Activated CD4-positive, alpha-beta T cell treated with anti-CD3 and anti-CD28 coated beads, Interleukin-2, amount 50 U/mL, for 4 hours (primary cell): ENCODE results near the gene ITGB2.

ENCODE experiments used
- DNase-seq, 2 experiments: peaks; one replicate each; pipeline ENCODE4 v3.0.0-alpha.2; 2020

ITGB2 gene

DNA sequence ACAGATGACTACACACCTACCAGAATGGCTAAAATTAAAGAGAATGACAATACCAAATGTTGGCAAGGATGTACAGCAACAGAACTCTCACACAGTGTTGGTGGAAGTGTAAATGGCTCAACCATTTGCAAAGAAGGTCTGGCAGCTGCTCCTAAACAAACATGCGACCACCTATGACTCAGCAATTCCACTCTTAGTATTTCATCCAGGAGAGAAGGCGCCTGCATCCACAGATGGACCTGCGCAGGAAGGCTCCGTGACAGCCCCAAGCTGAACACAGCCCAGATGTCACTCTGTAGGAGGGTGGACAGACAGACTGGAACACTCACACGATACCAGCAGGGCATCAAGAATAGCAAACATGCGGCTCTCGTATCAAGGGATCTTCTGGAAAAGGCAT is 53.9 kb downstream of the ITGB2 start:
- DNase-seq: no peak

DNA sequence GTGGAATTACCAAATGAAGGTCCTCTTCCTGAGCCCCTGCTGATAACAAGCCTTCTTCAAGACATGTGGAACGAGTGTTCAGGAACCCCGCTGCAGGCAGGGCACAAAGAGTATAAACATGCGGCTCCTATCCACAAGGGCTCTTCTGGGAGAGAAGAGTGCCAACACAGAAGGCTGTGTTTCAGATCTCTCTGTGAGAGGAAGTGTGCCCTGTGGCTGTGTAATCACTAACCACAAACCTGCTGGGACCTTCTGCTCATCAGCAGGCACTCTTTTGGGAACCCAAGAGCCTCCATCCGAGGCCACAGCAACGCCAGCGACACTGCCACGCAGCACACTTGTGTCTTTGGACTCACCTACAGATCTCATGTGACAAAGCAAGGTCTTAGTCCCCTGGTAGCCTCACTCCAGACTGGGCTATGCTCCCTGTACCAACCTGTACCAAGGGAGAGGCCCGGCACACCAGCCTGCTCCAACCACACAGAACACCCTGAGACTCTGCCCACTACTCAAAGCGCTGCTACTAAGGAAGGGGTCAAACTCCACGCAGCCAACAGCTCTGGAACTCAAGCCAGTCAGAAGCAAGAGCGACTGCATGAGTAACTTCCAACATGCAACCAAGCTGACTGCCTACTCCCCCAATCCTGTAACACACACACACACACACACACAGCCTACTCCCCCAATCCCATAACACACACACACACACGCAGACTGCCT is 55.0 kb downstream of the ITGB2 start:
- DNase-seq: no peak

- no peak for DNase-seq
These were observed 57.6 kb downstream of the ITGB2 start for GRCh38 chr21:44862869-44863685.

GRCh38 chr21:44858791-44859190 is 61.9 kb downstream of the ITGB2 start:
- DNase-seq: no peak

- no peak for DNase-seq
These were observed 62.4 kb downstream of the ITGB2 start for GRCh38 chr21:44858291-44858690.

DNA sequence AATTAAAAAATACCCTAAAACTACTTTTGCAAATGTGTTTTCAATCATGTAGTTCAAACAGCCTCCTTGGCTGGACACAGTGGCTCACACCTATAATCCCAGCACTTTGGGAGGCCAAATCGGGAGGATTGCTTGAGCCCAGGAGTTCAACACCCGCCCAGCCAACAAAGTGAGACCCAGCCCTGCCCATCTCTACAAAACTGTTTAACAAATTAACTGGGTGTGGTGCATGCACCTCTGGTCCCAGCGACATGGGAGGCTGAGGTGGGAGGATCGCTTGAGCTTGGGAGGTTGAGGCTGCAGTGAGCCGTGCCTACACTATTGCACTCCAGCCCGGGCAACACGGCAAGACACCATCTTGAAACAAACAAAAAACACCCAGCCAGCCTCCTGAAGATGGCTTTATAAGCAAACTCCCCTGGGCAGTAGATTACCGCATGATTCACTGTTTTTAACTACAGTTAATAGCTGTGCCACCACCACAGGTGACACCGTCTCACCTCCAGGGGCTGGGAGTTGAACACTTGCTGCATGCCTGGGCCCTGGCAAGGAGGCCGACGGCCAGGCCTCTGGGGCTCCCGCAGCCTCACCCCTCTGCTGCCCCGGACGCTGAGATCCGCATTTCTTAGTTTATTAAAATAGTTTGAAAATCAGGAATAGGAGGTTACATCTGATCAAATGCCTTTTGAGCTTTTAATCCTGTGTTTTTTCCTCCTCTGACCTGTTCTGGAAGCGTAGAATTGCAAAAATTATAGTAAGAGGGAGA is 63.4 kb downstream of the ITGB2 start:
- DNase-seq: no peak

- no peak for DNase-seq
These were observed 64.6 kb downstream of the ITGB2 start for GRCh38 chr21:44856131-44856530.

GRCh38 chr21:44855572-44855971 is 65.1 kb downstream of the ITGB2 start:
- DNase-seq: no peak

GRCh38 chr21:44854664-44855446 is 65.8 kb downstream of the ITGB2 start:
- no peak for DNase-seq

DNA sequence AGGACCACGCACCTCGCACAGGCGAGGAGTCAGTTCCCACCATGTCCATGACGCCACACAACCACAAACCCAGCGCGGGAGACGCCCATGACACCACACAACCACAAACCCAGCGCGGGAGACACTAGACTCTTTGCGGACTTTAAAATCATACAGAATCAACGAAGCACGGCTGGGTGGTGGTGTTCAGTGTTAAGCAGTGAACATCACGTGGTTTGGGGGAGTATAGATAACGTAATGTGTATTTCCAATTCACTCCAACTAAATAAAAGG is 66.4 kb downstream of the ITGB2 start:
- no peak for DNase-seq

- DNase-seq: no peak
These were observed 66.9 kb downstream of the ITGB2 start for GRCh38 chr21:44853601-44854390.

DNA sequence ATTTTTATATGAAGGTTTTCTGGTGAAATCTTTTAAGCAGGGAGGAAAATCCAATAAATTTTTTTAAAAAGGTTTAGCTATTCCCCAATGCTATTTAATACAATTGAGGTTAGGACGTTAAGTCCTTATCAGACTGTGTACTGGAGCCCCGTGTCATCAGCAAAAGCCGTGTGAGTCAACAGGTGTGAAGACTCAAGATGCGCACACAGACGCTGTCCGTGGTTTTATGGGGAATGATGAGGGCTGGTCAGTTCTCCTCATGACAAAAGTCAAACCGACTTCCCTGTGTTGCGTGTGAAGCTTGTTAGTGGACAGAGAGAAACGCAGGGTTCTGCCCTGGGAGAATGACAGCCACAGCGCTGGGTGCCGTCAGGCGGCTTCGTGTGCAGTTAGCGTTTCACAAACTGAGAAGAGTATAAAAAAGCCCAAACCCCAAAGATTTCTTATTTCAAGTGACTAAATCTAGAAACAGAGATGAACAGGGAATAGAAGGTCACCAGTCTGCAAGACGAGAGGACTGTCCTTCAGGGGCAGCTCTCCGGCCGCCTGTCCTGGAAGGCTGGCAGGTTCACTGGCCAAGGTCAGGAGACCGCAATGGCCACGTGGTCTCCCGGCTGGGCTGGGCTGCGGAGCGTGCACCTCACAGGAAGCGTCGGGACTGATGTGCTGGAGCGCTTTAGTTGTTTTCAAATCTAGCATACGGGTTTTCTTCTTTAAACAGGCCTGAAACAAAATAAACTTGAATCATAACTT is 69.6 kb downstream of the ITGB2 start:
- DNase-seq: no peak

- no peak for DNase-seq
These were observed 70.4 kb downstream of the ITGB2 start for GRCh38 chr21:44850208-44850800.

- no peak for DNase-seq
These were observed 71.0 kb downstream of the ITGB2 start for GRCh38 chr21:44849616-44850130.

GRCh38 chr21:44848821-44849521 is 71.7 kb downstream of the ITGB2 start:
- no peak for DNase-seq

- no peak for DNase-seq
These were observed 73.2 kb downstream of the ITGB2 start for GRCh38 chr21:44847261-44848056.

DNA sequence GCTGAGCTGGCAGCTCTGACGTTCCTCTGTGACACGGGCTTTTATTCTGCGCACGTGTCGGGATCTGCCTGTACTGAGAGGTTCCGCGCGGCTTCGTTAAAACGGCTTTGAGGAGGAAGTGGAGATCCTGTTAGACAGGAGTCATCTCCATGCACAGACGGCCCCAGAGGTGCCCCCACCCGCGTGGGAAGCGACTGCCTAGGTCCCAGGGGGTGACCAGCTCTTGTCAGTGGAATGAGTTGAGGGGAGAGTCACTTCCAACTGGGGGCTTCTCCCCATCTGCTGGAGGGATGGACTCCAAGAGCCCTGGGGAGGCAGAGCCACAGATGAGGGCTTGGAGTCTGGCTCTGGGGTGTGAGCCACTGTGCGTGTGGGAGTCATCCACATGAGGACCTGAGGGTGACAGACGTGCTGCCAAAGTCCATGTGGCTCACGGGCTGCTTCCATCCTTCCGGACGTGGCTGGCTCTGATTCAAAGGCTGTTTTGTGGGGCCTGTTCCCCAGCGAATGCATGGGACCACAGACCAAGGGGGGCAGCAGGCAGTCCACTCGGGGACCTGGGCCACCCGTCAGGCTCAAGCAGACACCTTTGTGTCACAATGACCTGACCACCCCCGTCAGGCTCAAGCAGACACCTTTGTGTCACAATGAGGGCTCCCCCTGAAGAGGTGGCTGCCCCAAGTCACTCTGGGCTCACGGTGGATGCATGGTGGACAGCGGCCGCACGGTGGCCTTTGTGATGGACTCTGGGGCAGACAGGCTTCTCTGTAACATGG is 74.0 kb downstream of the ITGB2 start:
- DNase-seq: peak; percentile 28 to 34

GRCh38 chr21:44846224-44846484 is 74.5 kb downstream of the ITGB2 start:
- DNase-seq: no peak
